A549 (cell line): Measurements from ENCODE around the gene DPRX. TPM values are rescaled to one million over a fixed set of nuclear protein-coding genes. Genes with fewer than 3 reads are reported as not detected.

Experiments used
- ATAC-seq, 2 experiments: fragments of 200-7000 bp in 1 of 2; fragments of >200 bp in 1 of 2; cut with Nextera tagmentation in 1 of 2; cut with Tn5 transposase in 1 of 2; 3 replicates each; pipeline versions ENCODE4 v1.8.0 to v1.9.1; 2018 to 2020; ENCODE audit warnings: mild to moderate bottlenecking in 1 of 2, moderate library complexity in 1 of 2
- CTCF ChIA-PET: fragments of 300-600 bp; sonication (Branson Sonifier 250); formaldehyde crosslinking; extraction: SDS; loops from one replicate; lab custom pipeline; 2021; ENCODE audit warnings: antibody characterized with exemption, inconsistent platforms; lab: Yijun Ruan, JAX
- POLR2A ChIA-PET: fragments of 350-600 bp; formaldehyde crosslinking; extraction: SDS; loops from one replicate; lab custom pipeline; 2021; ENCODE audit warnings: antibody characterized with exemption, inconsistent platforms; lab: Yijun Ruan, JAX
- DNase-seq, 2 experiments: peaks; one replicate each; pipeline versions ENCODE4 v3.0.0 to v3.0.0-alpha.2; 2011 to 2016; ENCODE audit warnings: low read depth in 1 of 2, low spot score in 1 of 2
- FAIRE-seq: peaks from 2 replicates; lab custom pipeline; 2011; peaks lifted over from hg19 to GRCh38; lab: Jason Lieb, UNC
- H3K27ac ChIP-seq, 2 experiments: fragments of >200 bp; sonication (Bioruptor Twin); formaldehyde crosslinking; 3 replicates each; pipeline ENCODE4 v1.5.1; 2016 to 2017
- H3K4me1 ChIP-seq: fragments of >200 bp; sonication (Bioruptor Twin); formaldehyde crosslinking; 3 replicates; pipeline ENCODE4 v1.6.1; 2016
- H3K4me2 ChIP-seq: fragments of >200 bp; sonication (Bioruptor Twin); formaldehyde crosslinking; 3 replicates; pipeline ENCODE4 v1.6.1; 2016
- H3K4me3 ChIP-seq: fragments of >200 bp; sonication (Bioruptor Twin); formaldehyde crosslinking; 3 replicates; pipeline ENCODE4 v1.5.1; 2016
- H3K9me3 ChIP-seq: fragments of >200 bp; sonication (Bioruptor Twin); formaldehyde crosslinking; 3 replicates; pipeline ENCODE4 v1.6.1; 2016
- CBX2 ChIP-seq: fragments of 200-600 bp; sonication (generic); IDR thresholded peaks from 2 replicates; pipeline ENCODE4 v1.6.1; 2016; ENCODE audit warnings: low read depth, mild to moderate bottlenecking, borderline replicate concordance
- EHF ChIP-seq: fragments of 250-450 bp; sonication (Bioruptor Pico); IDR thresholded peaks from 2 replicates; pipeline ENCODE4 v1.5.0; 2020; ENCODE audit warnings: mild to moderate bottlenecking
- EP300 ChIP-seq, 2 experiments: fragments of >200 bp; sonication (Bioruptor Twin); formaldehyde crosslinking; IDR thresholded peaks; 2 replicates in 1 of 2; 3 replicates in 1 of 2; pipeline ENCODE4 v1.6.1; 2016 to 2017
- ESRRA ChIP-seq: fragments of 150-350 bp; IDR thresholded peaks from 2 replicates; pipeline ENCODE4 v1.6.1; 2014; ENCODE audit warnings: mild to moderate bottlenecking, low read length, borderline replicate concordance
- FOSB ChIP-seq: fragments of 250-450 bp; sonication (Bioruptor Pico); IDR thresholded peaks from 2 replicates; pipeline ENCODE4 v1.5.0; 2020; ENCODE audit warnings: mild to moderate bottlenecking, moderate library complexity
- FOSL2 ChIP-seq, 2 experiments: fragments of 450-650 bp in 1 of 2; fragments of >200 bp in 1 of 2; sonication (Bioruptor Twin) in 1 of 2; formaldehyde crosslinking; IDR thresholded peaks; 2 replicates each; pipeline versions ENCODE4 v1.5.0 to v1.6.1; 2016 to 2020; ENCODE audit warnings: mild to moderate bottlenecking in 1 of 2, moderate library complexity in 1 of 2
- HOXB13 ChIP-seq: fragments of 250-450 bp; sonication (Bioruptor Pico); IDR thresholded peaks from 2 replicates; pipeline ENCODE4 v1.5.0; 2020; ENCODE audit warnings: low read depth, mild to moderate bottlenecking, moderate library complexity
- JUNB ChIP-seq: fragments of >200 bp; sonication (Bioruptor Twin); formaldehyde crosslinking; IDR thresholded peaks from 2 replicates; pipeline ENCODE4 v1.6.1; 2016
- KDM5A ChIP-seq: fragments of 200-600 bp; sonication (generic); IDR thresholded peaks from 2 replicates; pipeline ENCODE4 v1.6.1; 2016; ENCODE audit warnings: antibody characterized with exemption, mild to moderate bottlenecking
- MYC ChIP-seq: IDR thresholded peaks from 2 replicates; pipeline ENCODE4 v1.6.1; 2012; ENCODE audit warnings: mild to moderate bottlenecking, inconsistent platforms, low read length, improper control_type of control experiment, borderline replicate concordance
- NPAS2 ChIP-seq: fragments of 250-450 bp; sonication (Bioruptor Pico); IDR thresholded peaks from 2 replicates; pipeline ENCODE4 v1.8.0; 2022; ENCODE audit warnings: mild to moderate bottlenecking, moderate library complexity, borderline replicate concordance
- NR3C1 ChIP-seq: fragments of >200 bp; sonication (Bioruptor Twin); formaldehyde crosslinking; IDR thresholded peaks from 3 replicates; pipeline ENCODE4 v1.6.1; 2017
- POLR2A ChIP-seq: IDR thresholded peaks from 2 replicates; pipeline ENCODE4 v1.6.1; 2012; ENCODE audit warnings: mild to moderate bottlenecking, low read length
- POLR2AphosphoS2 ChIP-seq: conservative IDR thresholded peaks from 2 replicates; pipeline ENCODE4 v1.6.1; 2012; ENCODE audit warnings: low read length, improper control_type of control experiment, inconsistent platforms
- RAD21 ChIP-seq, 2 experiments: fragments of >200 bp in 1 of 2; sonication (Bioruptor Twin) in 1 of 2; formaldehyde crosslinking in 1 of 2; IDR thresholded peaks in 1 of 2; conservative IDR thresholded peaks in 1 of 2; 2 replicates in 1 of 2; 3 replicates in 1 of 2; pipeline ENCODE4 v1.6.1; 2012 to 2018; ENCODE audit warnings: inconsistent platforms in 1 of 2
- RFX5 ChIP-seq: fragments of 450-650 bp; IDR thresholded peaks from 2 replicates; pipeline ENCODE4 v1.7.1; 2014; ENCODE audit warnings: antibody characterized with exemption, mild to moderate bottlenecking, moderate library complexity
- TFCP2L1 ChIP-seq: fragments of 250-450 bp; sonication (Bioruptor Pico); IDR thresholded peaks from 2 replicates; pipeline ENCODE4 v1.5.0; 2021; ENCODE audit warnings: mild to moderate bottlenecking
- ZSCAN20 ChIP-seq: fragments of 250-450 bp; sonication (Bioruptor Pico); IDR thresholded peaks from 2 replicates; pipeline ENCODE4 v1.8.0; 2022; ENCODE audit warnings: mild to moderate bottlenecking, moderate library complexity
- WGBS: methylation state at CpG from one replicate; pipeline ENCODE4 v1.1.6; 2017; ENCODE audit errors: missing lambda C conversion rate; 5-methylcytosine and 5-hydroxymethylcytosine counted together
- polyA plus RNA-seq, 4 experiments: library from polyadenylated mRNA; depleted of rRNA in 3 of 4; stranded (reverse); fragments of >200 nt; fragmentation: RNase III in 1 of 4; extraction: RNeasy Plus Mini Kit Qiagen cat#74134 plus additional on column Dnase treatment in 1 of 4; gene quantifications; 2 replicates in 3 of 4; 3 replicates in 1 of 4; pipeline ENCODE4 v1.2.3, GENCODE V29; 2011 to 2017
- TF ChIP-seq, protein P1 (sequence below): fragments of 450-650 bp; IDR thresholded peaks from 2 replicates; pipeline ENCODE4 v1.6.1; 2014; ENCODE audit warnings: antibody characterized with exemption
- TF ChIP-seq, protein P2 (sequence below): fragments of 200-600 bp; sonication (generic); IDR thresholded peaks from 2 replicates; pipeline ENCODE4 v1.6.1; 2016; ENCODE audit warnings: antibody characterized with exemption, mild to moderate bottlenecking, moderate library complexity
- TF ChIP-seq, protein P3 (sequence below): fragments of >200 bp; sonication (Bioruptor Twin); formaldehyde crosslinking; IDR thresholded peaks from 3 replicates; pipeline ENCODE4 v1.5.1; 2016
- TF ChIP-seq, protein P4 (sequence below): IDR thresholded peaks from 2 replicates; pipeline ENCODE4 v1.6.1; 2012; ENCODE audit warnings: low read depth, borderline replicate concordance

The DPRX gene
- polyA plus RNA-seq, 2 of the 4 experiments (the other 2 are of a cell fraction) = not detected

DNA sequence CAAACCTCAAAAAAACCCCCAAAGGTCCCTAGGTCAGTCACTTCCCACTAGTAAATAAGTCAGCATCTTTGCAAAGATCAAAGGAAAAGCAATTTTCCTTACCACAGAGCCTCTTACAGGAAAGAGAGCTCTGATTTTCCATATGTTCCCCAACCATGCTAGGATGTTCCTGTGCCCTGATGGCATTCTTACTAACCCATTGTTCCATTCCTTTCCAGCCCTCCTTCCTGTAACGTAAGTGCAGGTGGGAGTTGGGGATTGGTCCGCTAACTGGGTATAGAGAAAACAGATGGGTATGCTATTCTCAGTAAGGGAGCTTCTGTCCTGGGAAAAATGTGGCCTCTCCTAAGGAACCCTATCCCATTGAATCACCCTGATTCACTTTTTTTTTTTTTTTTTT lies 14.3 kb downstream of the DPRX start:
- ChIA-PET CTCF (no interaction called here), POLR2A (interaction anchor here (0.5 to 0.6 kb wide), 2 partner anchors 26 to 544 kb away, joined by 3 read pairs; no protein-coding TSS in a partner anchor)
- 61% methylated on average over 2 of the region's 2 CpGs for WGBS
- FAIRE-seq = no peak
- Histone ChIP-seq H3K4me2 (no peak overlapping the region), H3K27ac (no peak overlapping the region), H3K9me3 (peaks cover 46% of the 10 kb centered on the region), H3K4me1 (no peaks in the 10 kb centered on the region), H3K4me3 (no peak overlapping the region)
- no peak for DNase-seq
- TF ChIP-seq TFCP2L1 (CRISPR knock-in tag) = no peak
- TF ChIP-seq, protein P1, sequence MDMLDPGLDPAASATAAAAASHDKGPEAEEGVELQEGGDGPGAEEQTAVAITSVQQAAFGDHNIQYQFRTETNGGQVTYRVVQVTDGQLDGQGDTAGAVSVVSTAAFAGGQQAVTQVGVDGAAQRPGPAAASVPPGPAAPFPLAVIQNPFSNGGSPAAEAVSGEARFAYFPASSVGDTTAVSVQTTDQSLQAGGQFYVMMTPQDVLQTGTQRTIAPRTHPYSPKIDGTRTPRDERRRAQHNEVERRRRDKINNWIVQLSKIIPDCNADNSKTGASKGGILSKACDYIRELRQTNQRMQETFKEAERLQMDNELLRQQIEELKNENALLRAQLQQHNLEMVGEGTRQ = no peak
- TF ChIP-seq HOXB13 (CRISPR knock-in tag) = no peak
- no peak for TF ChIP-seq KDM5A
- TF ChIP-seq FOSL2 (IDR thresholded peaks at IDR 0.05) = no peak
- TF ChIP-seq FOSL2 (CRISPR knock-in tag; IDR thresholded peaks at IDR 0.05) = no peak
- no peak for TF ChIP-seq POLR2AphosphoS2
- no peak for ATAC-seq

DNA sequence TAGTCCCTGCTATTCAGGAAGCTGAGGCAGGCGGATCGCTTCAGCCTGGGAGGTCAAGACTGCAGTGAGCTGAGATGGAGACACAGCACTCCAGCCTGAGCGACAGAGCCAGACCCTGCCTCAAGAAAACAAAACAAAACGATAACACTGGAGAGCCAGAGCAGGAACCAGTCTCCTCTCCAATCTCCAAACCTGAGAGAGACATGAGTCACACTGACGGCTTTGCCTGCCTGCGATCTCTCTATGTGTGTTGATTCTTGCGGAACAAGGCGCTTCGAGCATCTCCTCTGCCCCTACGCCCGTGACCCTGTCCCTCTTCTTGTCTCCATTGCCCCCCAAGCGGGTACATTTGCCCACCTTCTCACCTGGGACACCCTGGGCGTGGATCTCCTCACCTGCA lies 15.6 kb downstream of the DPRX start:
- Histone ChIP-seq H3K4me1 (no peaks in the 10 kb centered on the region), H3K9me3 (peaks cover 42% of the 10 kb centered on the region), H3K4me3 (no peak overlapping the region), H3K27ac (no peak overlapping the region), H3K4me2 (no peak overlapping the region)
- ChIA-PET CTCF (no interaction called here), POLR2A (no interaction called here)
- DNase-seq (no peak), FAIRE-seq (no peak), ATAC-seq (no peak)
- TF ChIP-seq MYC (no peak), FOSB (no peak), NPAS2 (CRISPR knock-in tag) (no peak), EP300 (IDR thresholded peaks at IDR 0.05) (no peak), CBX2 (no peak), JUNB (no peak), POLR2AphosphoS2 (no peak), POLR2A (no peak), EHF (CRISPR knock-in tag) (no peak), NR3C1 (no peak), ZSCAN20 (CRISPR knock-in tag) (no peak), ESRRA (no peak), RFX5 (no peak), RAD21 (conservative IDR thresholded peaks at IDR 0.05 in 1 of 2, IDR thresholded peaks at IDR 0.05 in 1 of 2) (no peak)
- TF ChIP-seq, protein P2, sequence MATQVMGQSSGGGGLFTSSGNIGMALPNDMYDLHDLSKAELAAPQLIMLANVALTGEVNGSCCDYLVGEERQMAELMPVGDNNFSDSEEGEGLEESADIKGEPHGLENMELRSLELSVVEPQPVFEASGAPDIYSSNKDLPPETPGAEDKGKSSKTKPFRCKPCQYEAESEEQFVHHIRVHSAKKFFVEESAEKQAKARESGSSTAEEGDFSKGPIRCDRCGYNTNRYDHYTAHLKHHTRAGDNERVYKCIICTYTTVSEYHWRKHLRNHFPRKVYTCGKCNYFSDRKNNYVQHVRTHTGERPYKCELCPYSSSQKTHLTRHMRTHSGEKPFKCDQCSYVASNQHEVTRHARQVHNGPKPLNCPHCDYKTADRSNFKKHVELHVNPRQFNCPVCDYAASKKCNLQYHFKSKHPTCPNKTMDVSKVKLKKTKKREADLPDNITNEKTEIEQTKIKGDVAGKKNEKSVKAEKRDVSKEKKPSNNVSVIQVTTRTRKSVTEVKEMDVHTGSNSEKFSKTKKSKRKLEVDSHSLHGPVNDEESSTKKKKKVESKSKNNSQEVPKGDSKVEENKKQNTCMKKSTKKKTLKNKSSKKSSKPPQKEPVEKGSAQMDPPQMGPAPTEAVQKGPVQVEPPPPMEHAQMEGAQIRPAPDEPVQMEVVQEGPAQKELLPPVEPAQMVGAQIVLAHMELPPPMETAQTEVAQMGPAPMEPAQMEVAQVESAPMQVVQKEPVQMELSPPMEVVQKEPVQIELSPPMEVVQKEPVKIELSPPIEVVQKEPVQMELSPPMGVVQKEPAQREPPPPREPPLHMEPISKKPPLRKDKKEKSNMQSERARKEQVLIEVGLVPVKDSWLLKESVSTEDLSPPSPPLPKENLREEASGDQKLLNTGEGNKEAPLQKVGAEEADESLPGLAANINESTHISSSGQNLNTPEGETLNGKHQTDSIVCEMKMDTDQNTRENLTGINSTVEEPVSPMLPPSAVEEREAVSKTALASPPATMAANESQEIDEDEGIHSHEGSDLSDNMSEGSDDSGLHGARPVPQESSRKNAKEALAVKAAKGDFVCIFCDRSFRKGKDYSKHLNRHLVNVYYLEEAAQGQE = no peak
- TF ChIP-seq, protein P3, sequence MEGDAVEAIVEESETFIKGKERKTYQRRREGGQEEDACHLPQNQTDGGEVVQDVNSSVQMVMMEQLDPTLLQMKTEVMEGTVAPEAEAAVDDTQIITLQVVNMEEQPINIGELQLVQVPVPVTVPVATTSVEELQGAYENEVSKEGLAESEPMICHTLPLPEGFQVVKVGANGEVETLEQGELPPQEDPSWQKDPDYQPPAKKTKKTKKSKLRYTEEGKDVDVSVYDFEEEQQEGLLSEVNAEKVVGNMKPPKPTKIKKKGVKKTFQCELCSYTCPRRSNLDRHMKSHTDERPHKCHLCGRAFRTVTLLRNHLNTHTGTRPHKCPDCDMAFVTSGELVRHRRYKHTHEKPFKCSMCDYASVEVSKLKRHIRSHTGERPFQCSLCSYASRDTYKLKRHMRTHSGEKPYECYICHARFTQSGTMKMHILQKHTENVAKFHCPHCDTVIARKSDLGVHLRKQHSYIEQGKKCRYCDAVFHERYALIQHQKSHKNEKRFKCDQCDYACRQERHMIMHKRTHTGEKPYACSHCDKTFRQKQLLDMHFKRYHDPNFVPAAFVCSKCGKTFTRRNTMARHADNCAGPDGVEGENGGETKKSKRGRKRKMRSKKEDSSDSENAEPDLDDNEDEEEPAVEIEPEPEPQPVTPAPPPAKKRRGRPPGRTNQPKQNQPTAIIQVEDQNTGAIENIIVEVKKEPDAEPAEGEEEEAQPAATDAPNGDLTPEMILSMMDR = no peak
- TF ChIP-seq, protein P4, sequence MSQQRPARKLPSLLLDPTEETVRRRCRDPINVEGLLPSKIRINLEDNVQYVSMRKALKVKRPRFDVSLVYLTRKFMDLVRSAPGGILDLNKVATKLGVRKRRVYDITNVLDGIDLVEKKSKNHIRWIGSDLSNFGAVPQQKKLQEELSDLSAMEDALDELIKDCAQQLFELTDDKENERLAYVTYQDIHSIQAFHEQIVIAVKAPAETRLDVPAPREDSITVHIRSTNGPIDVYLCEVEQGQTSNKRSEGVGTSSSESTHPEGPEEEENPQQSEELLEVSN = no peak
- WGBS = 45% methylated on average over 13 of the region's 13 CpGs
